GM19324 (cell line): ENCODE measurements around the gene NXPH3.

Experiments
- ATAC-seq: cut with Tn5 transposase; IDR thresholded peaks from one replicate; pipeline ENCODE4 v1.9.1; 2021; ENCODE audit warnings: mild to moderate bottlenecking, moderate library complexity; ENCODE audit not compliant: unreplicated experiment, low FRiP score

The NXPH3 gene

DNA sequence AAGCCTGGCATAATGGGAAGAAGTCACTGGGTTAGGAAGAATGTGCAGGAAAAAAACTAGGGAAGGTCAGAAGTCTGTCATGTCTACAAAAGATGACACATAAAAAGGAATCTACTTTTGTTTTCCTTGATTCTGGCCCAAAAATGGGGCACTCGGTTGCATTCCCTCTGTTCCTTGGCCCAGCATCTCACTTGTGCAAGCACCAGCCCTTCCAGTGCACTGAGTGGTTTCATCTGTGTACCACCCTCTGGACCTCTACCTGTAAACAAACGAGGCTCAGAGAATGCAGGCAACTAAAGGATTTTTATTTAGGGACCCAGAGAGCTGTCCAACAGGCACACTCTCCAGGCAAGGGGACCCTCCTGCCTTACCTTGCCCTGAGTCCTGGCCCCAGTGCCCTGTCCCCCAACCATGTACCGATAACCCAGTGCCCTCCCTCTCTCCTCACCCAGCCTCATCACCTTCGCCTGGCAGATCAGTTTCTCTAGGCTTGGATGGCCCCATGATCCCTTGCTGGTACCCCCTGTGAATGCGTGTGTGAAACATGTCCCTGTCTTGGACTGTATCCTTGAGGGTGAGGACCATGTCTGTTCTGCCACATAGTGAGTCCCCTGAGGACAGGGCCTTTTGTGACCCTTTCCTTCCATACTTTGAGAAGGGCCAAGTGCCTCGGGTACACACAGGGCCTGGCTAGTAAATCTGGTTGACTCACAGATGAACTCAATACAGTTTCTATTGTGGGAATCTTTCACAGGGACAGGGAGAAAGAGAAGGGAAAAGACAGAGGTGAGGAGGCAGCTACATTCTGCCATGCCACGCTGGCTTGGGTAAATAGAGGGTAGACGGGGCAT, 13.3 kb downstream of the NXPH3 start:
- ATAC-seq: no peak

- ATAC-seq: no peak
Observed at GRCh38 chr17:49589577-49589927, 13.9 kb downstream of the NXPH3 start.

DNA sequence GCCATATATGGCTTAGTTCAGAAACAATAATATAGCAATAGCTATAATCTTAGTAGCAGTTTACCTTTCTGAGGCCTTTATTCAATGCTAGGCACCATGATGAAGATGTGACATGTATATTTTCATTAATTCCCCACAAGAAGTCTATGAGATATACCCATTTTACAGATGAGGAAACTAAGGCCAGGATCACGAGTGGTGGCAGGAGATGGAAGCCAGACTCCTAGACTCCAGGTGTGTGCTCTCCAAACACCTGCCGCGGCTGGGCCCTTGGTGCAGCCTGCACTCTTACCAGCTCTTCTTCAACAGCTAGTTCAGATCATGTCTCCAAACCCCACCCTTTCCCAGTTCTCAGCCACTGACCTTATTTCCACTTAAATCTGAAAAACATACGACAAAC, 15.2 kb downstream of the NXPH3 start:
- no peak for ATAC-seq

GRCh38 chr17:49592263-49592662, 16.6 kb downstream of the NXPH3 start:
- no peak for ATAC-seq

GRCh38 chr17:49595328-49595727, 19.7 kb downstream of the NXPH3 start:
- no peak for ATAC-seq

DNA sequence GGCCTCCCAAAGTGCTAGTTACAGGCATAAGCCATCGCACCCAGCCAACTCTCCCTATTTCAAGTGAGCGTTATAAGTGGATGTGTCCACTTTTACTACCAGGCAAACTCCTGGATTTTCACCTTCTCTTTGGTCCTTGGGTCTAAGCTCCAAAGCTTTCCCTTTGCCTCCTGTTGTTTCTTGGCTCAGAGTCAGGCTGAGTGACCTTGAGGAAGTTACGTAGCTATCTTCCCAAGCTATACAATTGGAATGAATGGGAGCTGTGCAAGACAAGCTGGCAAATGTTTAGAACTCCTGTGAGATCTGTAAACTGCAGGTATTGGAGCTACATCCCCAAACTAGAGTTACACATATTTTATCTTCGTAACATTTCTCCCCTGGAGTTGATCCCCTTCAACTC, 20.3 kb downstream of the NXPH3 start:
- no peak for ATAC-seq

DNA sequence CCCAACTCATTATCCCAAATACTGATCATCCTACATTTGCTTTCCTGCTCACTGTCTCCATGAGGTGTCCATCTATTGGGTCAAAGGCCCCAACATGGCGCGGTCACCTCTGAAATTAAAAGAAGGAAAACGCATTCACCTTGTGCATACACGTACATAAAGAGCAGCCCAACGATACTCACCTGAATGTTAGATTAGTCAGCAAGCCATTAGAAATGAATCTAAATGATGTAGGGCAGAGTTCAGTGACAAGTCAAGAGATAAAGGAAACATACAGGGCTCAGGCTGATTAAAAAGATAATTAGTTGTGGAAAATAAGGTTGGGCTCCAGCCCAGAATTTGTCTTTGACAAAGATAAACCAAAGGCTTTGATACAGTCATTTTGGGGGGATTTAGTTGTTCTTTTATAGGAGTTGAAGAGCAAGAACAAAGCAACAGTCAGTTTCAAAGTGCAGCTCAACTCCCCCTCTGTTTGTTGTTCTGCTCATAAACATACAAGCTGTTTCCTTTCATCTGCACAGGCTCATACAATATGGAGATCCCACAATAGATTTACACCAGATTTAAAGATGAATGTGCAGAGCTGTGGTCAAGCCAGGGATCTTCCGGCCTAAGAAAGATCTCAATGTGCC, 21.1 kb downstream of the NXPH3 start:
- ATAC-seq: no peak

- no peak for ATAC-seq
Observed at GRCh38 chr17:49597436-49597835, 21.8 kb downstream of the NXPH3 start.

DNA sequence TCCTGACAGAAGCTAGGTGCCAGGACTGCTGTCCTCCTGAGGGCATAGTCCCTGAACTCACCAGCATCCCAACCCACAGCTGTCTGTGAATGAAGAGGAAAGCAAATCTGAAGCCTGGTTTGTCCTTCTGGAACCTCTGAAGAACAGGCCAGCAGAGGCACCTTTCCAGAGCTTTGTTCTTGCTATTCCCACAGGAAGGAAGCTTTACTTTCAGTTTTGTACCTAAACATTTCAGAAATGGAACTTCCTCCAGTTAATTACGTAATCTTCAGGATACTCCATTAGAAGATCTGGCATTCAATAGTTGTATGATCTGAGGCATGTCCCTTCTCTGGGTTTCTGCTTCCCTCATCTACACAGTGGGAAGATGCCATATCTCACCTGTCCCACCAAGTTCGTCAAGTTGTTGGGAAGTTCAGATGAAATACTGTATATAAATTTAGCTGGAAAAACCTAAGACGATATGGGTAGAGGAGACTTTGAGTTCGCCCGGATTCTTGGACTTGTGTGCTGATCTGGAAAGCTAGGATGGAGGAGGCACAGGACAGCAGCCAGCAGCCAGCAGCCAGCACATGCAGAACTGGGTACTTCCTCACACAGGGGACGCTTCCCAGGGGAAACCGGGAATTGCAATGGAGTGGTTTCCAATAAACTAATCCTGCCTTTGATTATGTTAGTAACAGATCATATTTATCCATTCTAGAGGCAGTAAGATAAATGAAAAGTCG, 22.4 kb downstream of the NXPH3 start:
- no peak for ATAC-seq

- no peak for ATAC-seq
Observed at GRCh38 chr17:49598918-49599317, 23.2 kb downstream of the NXPH3 start.

GRCh38 chr17:49600949-49601348, 25.3 kb downstream of the NXPH3 start:
- ATAC-seq: no peak

DNA sequence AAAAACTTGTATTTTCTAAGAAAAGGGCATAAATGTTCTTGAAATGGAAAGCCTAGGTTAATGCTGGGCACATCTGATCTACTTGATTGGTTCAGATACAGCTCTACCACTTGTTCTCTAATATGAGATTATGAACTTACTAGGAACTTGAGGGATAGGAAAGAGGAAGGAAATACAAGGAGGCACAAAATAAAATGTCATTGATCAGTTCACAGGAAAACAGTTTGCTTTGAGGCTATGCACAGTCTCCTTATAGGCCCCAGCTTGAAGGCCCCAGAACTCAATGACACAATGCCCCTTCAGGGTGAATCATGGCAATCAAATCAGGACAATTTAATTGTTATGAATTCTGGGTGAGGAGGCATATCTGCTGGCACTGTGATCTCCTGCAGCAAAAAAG, 27.1 kb downstream of the NXPH3 start:
- no peak for ATAC-seq

GRCh38 chr17:49603238-49603637, 27.6 kb downstream of the NXPH3 start:
- no peak for ATAC-seq

- ATAC-seq: no peak
Observed at GRCh38 chr17:49603720-49604119, 28.0 kb downstream of the NXPH3 start.

DNA sequence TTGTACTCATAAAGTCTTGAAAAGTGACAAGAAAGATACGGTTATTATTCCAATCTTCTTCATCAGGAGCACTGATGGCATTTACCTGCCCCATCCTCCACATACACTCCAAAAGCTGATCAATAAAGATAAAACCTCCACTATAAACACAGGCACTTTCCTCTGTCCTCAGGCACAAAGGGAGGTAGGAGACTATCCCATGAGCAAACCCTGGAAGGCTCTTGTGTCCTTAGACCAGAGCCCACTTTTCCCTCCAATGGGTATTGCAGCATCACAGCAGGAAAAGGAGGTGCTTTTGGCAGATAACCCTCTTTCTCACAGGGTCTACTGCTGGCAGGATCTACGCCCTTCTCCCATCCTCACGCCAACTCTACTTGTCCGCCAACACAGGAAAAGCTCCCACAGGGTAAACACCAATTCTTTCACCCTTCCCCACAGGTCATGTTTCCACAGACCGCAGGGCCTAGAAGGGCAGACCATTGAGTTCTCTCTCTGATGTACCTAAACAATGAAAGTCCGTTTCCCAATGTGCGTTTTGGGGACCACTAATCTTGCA, 28.7 kb downstream of the NXPH3 start:
- no peak for ATAC-seq

DNA sequence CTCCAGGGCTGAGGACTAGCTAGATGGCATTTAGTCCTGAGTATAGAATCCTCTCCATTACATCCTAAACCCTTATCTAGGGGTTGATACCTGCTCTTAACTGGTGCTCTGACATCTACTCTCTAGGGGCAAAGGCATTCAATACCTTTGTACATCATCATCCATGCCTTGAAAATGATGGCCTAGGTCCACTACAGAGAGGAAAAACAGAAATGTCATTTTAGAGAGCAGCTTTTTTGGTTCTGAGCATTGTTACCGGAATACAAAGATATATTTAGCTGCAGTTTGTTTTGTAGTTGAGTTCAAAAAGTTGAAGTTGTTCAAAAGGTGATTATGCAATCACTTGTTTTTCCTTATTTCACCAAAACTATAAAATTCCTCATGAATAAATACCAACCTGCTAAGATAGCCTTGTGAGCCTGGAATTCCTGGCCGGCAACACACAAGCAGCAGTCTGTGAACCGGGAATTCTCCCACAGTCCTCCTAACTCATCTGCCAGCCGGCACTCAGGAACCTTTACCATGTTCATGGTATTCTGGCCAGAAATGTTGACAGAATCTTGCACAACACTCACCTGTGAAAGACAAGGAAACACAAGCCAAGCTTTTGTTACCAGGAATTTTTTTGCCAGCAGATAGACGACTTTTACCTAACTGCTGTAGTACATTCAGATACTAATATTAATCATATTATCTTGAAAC, 35.4 kb downstream of the NXPH3 start:
- no peak for ATAC-seq

DNA sequence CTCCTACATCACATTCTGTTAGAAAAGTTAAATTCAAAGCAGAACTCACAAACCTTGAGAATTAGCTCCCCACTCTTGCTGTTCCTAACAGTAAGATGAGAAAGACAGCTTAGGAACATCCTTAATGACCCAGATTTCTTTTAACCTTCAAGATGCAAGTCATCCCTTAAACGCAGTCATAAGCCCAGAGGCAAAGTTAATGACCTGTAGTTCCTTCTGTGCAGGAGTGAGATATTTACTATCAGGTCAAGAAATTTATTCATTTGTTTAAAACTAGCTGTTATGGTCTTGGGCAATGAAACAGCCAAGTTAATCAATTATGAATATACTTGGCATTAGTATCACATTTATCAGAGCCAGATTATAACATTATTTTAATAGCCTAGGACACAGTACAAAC, 37.1 kb downstream of the NXPH3 start:
- ATAC-seq: no peak

GRCh38 chr17:49613182-49613800, 37.6 kb downstream of the NXPH3 start:
- no peak for ATAC-seq

DNA sequence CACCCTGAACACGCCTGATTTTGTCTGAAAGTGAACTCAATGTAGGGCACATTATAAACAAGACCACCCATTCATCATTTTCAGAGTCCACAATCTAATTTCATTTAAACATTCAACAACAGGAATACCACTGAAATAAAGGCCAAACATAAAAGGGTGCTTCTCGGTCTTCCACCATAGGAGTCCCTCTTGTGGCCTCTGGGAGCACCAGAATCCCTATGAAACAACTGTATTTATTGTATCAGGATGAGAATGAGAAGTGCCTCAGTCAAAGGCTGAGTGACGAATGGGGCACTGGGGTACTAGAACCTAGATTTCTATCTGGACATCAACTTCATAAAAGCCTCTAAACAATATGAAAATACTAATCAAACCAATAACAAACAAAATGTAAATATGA, 40.4 kb downstream of the NXPH3 start:
- ATAC-seq: no peak

DNA sequence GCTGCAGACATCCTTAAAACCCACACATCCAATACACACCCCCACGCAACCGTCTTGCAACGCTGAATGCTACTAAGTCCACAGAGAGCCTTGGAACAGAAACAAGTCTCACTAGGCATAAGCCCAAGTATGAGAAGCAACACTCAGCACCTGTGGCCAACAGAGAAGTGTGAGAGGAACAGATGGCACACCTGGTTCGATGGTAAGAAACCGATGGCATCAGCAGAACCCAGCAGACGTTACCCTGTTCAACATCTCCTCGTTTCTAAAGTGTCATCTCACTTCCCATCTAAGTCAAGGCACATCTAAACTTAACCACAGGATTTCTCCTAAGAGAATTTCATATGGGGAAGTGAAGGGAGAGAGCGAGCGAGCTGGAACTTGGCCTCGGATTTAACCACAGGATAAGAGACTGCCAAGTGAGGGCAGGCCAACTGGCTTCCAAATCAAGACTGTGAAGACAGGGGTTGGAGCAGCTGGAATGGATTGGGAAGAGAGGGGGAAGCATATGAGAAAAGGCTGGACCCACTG, 41.0 kb downstream of the NXPH3 start:
- no peak for ATAC-seq
